Mucosa of descending colon (tissue), 3 donors: ENCODE data around the gene SNX13. TPM values are rescaled to one million over a fixed set of nuclear protein-coding genes. Genes with fewer than 3 reads are reported as not detected.

Experiments
- ATAC-seq: fragments of 200-7000 bp; cut with Tn5 transposase; one replicate; pipeline ENCODE4 v1.9.1; 2020; ENCODE audit warnings: mild to moderate bottlenecking, moderate library complexity
- DNase-seq, 3 donors: peaks; one replicate each; pipeline ENCODE4 v3.0.0-alpha.2; 2020
- H3K36me3 ChIP-seq: fragments of 200-600 bp; one replicate; pipeline ENCODE4 v1.8.0; 2021; ENCODE audit warnings: low read depth, mild to moderate bottlenecking
- H3K4me1 ChIP-seq: fragments of 200-600 bp; one replicate; pipeline ENCODE4 v1.8.0; 2021; ENCODE audit warnings: low read depth, mild to moderate bottlenecking
- H3K4me3 ChIP-seq: fragments of 200-600 bp; one replicate; pipeline ENCODE4 v1.8.0; 2021; ENCODE audit warnings: mild to moderate bottlenecking
- H3K9me3 ChIP-seq: fragments of 200-600 bp; one replicate; pipeline ENCODE4 v1.8.0; 2021; ENCODE audit warnings: mild to moderate bottlenecking
- intact Hi-C, 2 donors: fragments of 100-400 bp; cut with DNase I in 1 of 2; cut with micrococcal nuclease in 1 of 2; formaldehyde crosslinking; loops; one replicate each; pipeline versions ENCODE4 v1.11.0 to v1.11.1; 2022; cut with DNase I, micrococcal nuclease
- total RNA-seq, 3 donors: library from RNA; stranded (reverse); fragmentation: NEBNext Ultra II Directional in 2 of 3; extraction: Animal tissue kit (Norgen Biotek cat#: 25700) in 2 of 3; gene quantifications; one replicate each; pipeline versions ENCODE4 v1.2.1 to v1.2.4, GENCODE V29; 2021 to 2023
- TF ChIP-seq, protein P1 (sequence below): fragments of 200-600 bp; IDR thresholded peaks from one replicate; pipeline ENCODE4 v1.8.0; 2022; ENCODE audit warnings: antibody characterized with exemption, mild to moderate bottlenecking
- donor health status: DM: no; HTN: no; CAD: no; lungs with moderate emphysema.
- donor health status: DM: no; HTN: no; CAD: no.
- donor health status: DM: no; HTN: yes; CAD: no.

The SNX13 gene
- total RNA-seq, 3 donors from 2014 or later = 72.2 to 89.4 (median 72.6) TPM

DNA sequence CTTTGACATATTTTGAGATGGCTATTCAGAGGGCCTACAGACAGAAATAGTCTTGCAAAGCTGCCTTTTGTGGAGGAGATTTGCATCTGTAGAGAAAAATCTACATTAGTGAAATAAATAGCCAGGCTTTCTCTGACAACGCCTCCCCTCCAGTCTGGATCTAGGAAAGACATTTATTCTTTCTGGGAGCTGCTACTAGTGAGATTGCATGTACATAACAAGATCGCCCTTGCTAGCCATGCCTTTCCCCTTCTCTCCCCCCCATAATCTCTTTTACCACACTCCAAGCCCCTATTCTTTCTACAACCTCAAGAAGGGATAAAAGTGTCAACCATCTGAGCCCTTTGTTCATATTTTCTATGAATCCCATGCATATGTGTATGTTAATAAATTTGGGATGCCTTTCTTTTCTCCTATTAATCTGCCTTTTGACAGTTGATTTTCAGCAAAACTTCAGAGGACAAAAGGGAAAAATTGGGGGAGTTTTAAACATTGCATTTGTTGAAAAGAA, 194.2 kb downstream of the SNX13 start:
- intact Hi-C loops = no loop called here
- ATAC-seq (no peak), DNase-seq (no peak)
- no peaks in the 10 kb centered on the region for H3K9me3 ChIP-seq
- no peaks in the 10 kb centered on the region for H3K36me3 ChIP-seq
- TF ChIP-seq, protein P1, sequence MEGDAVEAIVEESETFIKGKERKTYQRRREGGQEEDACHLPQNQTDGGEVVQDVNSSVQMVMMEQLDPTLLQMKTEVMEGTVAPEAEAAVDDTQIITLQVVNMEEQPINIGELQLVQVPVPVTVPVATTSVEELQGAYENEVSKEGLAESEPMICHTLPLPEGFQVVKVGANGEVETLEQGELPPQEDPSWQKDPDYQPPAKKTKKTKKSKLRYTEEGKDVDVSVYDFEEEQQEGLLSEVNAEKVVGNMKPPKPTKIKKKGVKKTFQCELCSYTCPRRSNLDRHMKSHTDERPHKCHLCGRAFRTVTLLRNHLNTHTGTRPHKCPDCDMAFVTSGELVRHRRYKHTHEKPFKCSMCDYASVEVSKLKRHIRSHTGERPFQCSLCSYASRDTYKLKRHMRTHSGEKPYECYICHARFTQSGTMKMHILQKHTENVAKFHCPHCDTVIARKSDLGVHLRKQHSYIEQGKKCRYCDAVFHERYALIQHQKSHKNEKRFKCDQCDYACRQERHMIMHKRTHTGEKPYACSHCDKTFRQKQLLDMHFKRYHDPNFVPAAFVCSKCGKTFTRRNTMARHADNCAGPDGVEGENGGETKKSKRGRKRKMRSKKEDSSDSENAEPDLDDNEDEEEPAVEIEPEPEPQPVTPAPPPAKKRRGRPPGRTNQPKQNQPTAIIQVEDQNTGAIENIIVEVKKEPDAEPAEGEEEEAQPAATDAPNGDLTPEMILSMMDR = no peak
- no peak overlapping the region for H3K4me3 ChIP-seq
- H3K4me1 ChIP-seq = no peaks in the 10 kb centered on the region

DNA sequence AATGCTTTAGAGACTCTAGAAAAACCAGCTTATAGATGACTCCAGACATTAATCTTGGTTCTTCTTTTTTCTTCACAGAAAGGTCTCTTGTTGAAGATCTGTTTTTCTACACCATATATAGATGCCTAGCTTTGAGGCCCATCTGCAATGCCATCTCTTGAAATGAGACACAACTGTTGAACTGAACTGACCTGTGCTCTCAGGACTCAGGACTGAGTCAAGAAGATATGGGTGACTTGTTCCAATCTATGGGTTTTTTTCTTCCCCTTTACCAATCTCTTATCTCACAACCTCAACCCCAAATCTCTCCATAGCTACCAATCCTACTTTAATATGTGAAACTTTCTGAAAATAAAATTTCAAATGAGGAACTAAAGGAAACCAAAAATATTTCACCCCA, 194.7 kb downstream of the SNX13 start:
- no peak for DNase-seq
- Histone ChIP-seq H3K9me3 (no peaks in the 10 kb centered on the region), H3K4me3 (no peak overlapping the region), H3K36me3 (no peaks in the 10 kb centered on the region), H3K4me1 (no peaks in the 10 kb centered on the region)
- TF ChIP-seq, protein P1 = no peak
- intact Hi-C loops = no loop called here
- ATAC-seq = no peak

DNA sequence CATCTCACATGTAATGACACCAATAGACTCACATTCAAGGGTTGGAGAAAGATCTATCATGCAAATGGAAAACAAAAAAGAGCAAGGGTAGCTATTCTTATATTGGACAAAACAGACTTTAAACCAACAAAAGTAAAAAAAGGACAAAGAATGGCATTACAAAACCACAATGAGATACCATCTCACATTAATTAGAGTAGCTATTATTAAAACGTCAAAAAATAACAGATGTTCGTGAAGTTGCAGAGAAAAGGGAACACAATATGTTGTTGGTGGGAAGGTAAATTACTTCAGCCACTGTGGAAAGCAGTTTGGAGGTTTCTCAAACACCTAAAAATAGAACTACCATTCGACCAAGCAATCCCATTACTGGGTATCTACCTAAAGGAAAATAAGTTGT, 197.0 kb downstream of the SNX13 start:
- DNase-seq (no peak), ATAC-seq (no peak)
- intact Hi-C loops = no loop called here
- Histone ChIP-seq H3K4me1 (no peaks in the 10 kb centered on the region), H3K4me3 (no peak overlapping the region), H3K9me3 (no peaks in the 10 kb centered on the region), H3K36me3 (no peaks in the 10 kb centered on the region)
- TF ChIP-seq, protein P1 = no peak

DNA sequence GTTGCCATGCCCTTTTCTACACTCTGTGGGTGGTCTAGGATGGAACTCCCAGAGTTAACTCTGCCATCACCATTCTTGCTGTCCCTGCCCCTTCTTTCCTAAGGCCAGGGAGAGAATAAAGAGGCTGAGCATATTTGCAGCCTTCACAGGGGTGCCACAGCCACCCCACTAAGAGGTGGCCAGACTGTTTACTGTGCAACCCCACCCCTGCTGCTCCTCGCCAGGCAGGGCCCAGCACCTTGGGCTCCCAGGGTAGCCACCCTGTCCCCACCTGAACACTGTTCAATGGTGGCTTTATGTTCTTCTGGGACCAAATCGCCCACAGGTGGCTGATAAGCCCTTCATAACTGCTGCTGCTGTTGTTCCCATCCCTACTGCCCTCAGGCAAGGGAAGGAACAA, 198.9 kb downstream of the SNX13 start:
- no peaks in the 10 kb centered on the region for H3K9me3 ChIP-seq
- intact Hi-C loops = no loop called here
- ATAC-seq = no peak

More for the DNA sequence above, 198.9 kb downstream of the SNX13 start:
- no peaks in the 10 kb centered on the region for H3K4me1 ChIP-seq
- H3K36me3 ChIP-seq = no peaks in the 10 kb centered on the region
- TF ChIP-seq, protein P1 = no peak
- H3K4me3 ChIP-seq = no peak overlapping the region
- DNase-seq = no peak

Other genes with a start within 250 kb of the SNX13 start
- not detected for gene PRPS1L1, start 87.4 kb upstream of the SNX13 start, total RNA-seq